ENCODE results near the gene SV2C.
"Not testable (repeated sequence)": the region's sequence is repeated elsewhere in the genome, so short reads cannot be mapped to it uniquely, and the experiment has no call there.

Gene SV2C

DNA sequence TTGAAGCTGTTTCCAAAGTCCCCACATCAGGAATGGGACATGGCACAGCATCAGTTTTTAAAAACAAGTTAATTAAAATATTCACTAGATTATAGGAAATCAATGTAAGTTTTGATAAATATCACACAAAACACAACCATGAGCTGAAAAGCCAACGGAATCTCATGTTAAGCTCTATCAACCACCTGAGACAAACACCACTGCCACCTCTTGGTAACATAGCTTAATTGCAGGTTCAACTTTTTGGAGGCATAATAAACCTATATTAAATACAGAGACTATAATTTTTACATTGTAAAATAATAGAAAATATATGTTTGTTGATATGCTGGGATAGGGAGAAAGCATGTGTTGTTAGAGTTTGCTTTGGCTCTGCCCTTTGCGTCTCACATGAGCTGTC is 126.1 kb downstream of the SV2C start:
- DNase-seq: no peak

DNA sequence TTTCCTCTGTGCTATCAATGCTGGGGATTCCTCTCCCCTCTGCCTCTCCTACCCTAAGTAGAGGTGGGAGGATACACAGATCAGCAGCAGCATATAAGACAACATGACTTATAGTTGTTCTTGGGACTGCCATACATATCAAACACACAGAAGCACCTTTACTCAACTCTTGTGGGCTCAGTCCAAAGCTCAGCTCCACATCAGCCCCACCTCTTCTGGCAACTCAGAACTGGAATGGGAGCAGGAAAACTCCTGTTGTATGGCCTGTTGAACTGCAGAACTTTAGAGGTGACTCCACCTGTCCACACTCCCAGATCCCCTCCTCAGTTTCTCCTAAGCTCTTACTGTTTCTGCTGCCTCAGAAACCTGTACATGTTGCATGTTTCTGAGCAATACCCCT is 127.8 kb downstream of the SV2C start:
- DNase-seq: no peak

GRCh38 chr5:76213858-76214257 is 130.7 kb downstream of the SV2C start:
- DNase-seq: no peak

DNA sequence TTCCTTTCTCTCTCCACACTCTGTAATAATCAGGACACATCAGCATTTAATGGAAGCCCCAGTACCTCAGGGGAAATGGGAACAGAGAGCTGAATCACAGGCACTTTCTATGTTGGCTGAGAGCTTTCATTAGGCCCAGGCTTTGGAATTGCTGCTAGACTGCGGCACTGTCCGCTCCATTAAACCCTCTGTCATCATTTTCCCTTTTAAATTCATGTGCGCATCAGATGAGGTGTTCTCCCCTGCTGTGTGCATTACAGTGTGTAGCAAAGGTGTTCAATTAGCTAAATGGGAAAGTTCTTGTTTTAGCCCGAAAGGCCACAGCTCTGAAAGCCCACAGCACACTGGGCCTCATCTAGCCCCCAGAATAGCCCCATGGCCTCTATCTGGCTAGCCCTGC is 133.6 kb downstream of the SV2C start:
- no peak for DNase-seq

DNA sequence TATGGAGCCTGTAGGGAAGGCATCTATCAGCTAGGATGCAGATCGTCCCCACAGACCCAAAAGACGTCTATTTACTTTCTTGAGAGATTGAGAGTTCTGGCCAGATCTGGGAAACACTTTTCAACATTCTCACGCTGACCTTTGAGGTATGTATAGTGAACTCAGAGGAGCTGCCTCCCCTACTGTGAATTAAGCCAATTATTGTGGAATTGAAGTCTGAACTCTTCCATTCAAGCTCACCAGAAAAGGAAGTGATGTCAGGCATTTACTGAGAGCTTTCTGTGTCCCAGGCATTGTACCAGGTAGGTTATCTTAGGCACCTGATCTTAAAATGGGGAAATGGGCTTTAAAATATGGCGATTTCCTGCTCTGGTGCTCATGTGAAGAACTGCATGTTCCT is 136.5 kb downstream of the SV2C start:
- DNase-seq: no peak

- no peak for DNase-seq
These were observed 138.1 kb downstream of the SV2C start for GRCh38 chr5:76221311-76221710.

GRCh38 chr5:76222318-76222717 is 139.1 kb downstream of the SV2C start:
- DNase-seq: no peak

DNA sequence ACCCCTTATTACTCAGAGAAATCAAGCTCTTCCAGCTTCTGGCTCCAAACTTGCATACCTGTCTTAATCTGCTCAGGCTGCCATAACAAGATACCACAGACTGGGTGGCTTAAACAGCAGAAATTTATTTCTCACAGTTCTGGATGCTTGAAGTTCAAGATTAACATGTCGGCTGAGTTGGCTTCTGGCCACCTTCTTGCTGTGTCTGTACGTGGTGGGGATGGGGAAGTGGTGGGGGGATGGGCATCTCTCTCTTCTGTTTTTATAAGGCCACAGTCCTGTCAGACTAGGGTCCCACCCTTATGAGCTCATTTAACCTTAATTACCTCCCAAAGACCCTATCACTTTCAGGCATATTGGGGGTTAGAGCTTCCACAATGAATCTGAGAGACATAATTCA is 140.5 kb downstream of the SV2C start:
- no peak for DNase-seq

DNA sequence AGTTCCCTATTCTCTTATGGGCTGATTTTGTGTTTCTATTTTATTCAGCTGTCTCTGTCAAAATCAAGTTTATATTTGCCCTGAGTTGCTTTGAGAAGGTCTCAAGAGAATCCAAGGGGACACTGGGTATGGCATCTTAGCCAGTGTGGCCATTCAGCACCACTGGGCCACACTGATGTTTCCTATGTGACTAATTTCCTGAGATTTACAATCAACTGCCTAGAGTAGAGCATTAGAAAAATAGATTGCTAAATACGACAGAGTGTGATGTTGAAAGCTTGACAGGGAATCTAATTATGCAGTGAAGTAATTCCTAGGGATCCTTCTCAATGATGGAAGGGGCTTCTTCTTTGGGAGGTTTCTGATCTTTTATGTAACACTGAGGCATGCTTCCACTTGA is 141.7 kb downstream of the SV2C start:
- DNase-seq: no peak

GRCh38 chr5:76225336-76225735 is 142.2 kb downstream of the SV2C start:
- DNase-seq: no peak

- DNase-seq: no peak
These were observed 146.7 kb downstream of the SV2C start for GRCh38 chr5:76229900-76230299.

GRCh38 chr5:76230711-76231285 is 147.6 kb downstream of the SV2C start:
- DNase-seq: no peak

- DNase-seq: no peak
These were observed 151.5 kb downstream of the SV2C start for GRCh38 chr5:76234665-76235064.

GRCh38 chr5:76236684-76237083 is 153.5 kb downstream of the SV2C start:
- no peak for DNase-seq

GRCh38 chr5:76240336-76240735 is 157.2 kb downstream of the SV2C start:
- no peak for DNase-seq

- not testable (repeated sequence) for DNase-seq
These were observed 159.0 kb downstream of the SV2C start for GRCh38 chr5:76242155-76242554.

GRCh38 chr5:76245590-76245989 is 162.4 kb downstream of the SV2C start:
- no peak for DNase-seq

DNA sequence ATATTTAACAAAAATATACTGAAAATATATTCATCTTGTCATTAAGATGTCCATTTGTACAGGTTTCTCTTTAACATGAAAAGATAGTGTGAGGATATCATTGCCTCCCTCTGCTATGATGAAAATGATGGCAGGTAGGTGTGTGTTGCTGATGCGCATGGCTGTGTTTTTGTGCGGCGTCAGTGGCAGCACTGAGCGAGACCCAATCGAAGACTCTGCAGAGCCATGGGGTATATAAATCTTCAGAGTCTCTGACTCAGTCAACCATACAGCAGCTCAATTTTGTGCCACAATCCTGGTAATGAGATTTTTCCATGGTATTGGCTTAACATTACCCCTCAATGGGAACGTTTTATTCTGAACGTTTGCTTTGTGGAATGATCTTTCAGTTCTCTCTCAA is 166.4 kb downstream of the SV2C start:
- DNase-seq: no peak

DNA sequence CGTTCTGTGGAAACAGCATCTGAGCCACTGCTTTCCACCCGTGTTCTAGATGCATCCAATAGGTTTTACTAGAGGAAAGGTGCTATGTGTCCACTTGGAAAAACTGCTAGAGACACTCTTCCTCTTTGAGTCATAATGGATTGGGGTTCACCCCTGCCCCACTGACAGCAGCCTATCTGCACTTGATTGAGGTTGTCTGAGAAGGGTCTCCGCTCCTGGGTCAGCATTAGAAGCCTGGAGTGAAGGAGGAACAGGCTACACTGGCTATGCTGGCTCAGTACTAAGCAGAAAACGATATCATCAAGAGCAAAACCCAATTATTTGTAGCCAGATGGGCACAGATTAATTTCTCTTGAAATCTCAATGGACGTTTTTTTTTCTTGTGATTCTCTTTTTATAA is 167.3 kb downstream of the SV2C start:
- DNase-seq: no peak

DNA sequence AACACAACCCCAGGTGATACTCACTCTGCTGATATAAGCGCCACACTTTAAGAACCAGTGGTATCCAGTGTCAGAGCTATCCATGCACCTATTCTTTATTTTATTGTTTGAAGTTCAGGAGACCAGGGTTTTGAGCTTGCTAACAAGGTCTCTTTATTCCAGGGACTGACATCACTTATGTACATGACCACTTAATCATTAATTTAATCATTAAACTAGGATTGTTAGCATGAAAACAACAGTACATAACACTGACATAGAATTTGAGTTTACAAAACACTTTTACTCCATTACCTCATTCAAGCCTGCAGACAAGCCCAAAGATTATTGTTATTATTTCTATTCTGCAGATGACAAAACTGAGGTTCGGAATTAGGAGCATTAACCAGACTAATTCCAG is 168.5 kb downstream of the SV2C start:
- DNase-seq: no peak

DNA sequence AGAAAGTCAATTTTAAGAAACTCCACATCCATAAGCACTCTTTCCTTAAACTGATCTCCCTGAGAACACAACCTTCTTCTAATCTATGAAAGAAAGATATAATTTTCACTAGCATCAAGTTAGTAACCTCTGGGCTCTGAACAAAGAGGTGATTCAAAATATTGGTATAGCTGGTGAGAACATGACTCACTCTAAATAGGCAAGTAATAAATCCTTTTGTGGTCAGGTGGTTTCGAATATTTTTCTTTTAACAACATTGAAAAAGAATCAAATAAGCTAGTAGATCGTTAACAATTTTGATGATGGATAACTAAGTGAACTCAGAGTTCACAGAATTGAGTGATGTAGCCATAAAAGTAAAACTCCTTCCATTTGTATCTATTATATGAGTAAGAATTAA is 169.3 kb downstream of the SV2C start:
- DNase-seq: no peak

- DNase-seq: no peak
These were observed 173.1 kb downstream of the SV2C start for GRCh38 chr5:76256116-76256889.

GRCh38 chr5:76257225-76257833 is 174.1 kb downstream of the SV2C start:
- DNase-seq: no peak

DNA sequence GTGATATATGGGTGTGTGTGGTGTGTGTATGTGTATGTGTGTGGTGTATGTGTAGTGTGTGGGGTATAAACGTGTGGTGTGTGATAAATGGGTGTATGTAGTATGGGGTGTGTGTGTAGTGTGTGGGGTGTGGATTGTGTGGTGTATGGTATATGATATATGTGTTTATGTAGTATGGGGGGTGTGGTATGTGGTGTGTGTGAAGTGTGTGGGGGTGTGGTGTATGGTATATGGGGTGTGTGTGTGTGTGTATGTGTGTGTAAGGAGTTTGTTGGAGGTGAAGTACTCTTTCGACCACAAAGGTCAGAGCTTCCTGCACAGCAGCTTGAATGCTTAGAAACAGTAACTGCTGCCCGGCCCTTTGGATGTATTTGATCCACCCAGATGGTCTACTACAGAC is 174.7 kb downstream of the SV2C start:
- no peak for DNase-seq

DNA sequence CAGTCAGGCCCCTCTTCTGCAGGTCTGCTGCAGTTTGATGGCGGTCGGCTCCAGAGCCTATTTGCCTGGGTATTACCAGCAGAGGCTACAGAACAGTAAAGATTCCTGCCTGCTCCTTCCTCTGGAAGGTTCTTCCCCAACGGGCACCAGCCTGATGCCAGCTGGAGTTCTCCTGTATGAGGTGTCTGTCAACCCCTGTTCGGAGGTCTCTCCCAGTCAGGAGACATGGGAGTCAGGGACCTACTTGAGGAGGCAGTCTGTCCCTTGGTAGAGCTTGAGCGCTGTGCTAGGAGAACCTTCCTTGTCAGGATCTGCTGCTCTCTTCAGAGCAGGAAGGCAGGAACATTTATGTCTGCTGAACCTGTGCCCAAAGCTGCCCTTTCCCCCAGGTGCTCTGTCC is 181.5 kb downstream of the SV2C start:
- DNase-seq: no peak

All from NCI-H1417 treated with DMSO at 0.1 percent for 48 hours (cell line).